Measurements from ENCODE around the gene ATG9A. TPM values are rescaled to one million over a fixed set of nuclear protein-coding genes. Genes with fewer than 3 reads are reported as not detected.

The ATG9A gene
- total RNA-seq, 1 donor from 2014 or later, result 40.6 TPM

- TF ChIP-seq CTCF (IDR thresholded peaks at IDR 0.05; ENCODE audit: unreplicated experiment), result no peak
- H3K36me3 Mint-ChIP-seq, result peaks cover 16% of the 10 kb centered on the region
Measured at GRCh38 chr2:219213486-219214071, 15.9 kb downstream of the ATG9A start.

GRCh38 chr2:219213026-219213415 is 16.4 kb downstream of the ATG9A start:
- H3K36me3 Mint-ChIP-seq, result peaks cover 16% of the 10 kb centered on the region
- peaks cover 16% of the 10 kb centered on the region for H3K4me1 Mint-ChIP-seq
- H3K27me3 Mint-ChIP-seq (ENCODE audit: low read depth), result no peaks in the 10 kb centered on the region
- TF ChIP-seq CTCF (IDR thresholded peaks at IDR 0.05; ENCODE audit: unreplicated experiment), result no peak
- no peak overlapping the region for H3K27ac Mint-ChIP-seq
- H3K4me3 Mint-ChIP-seq, result no peak overlapping the region
- DNase-seq (ENCODE audit: low spot score in 2 of 2, unreplicated experiment in 2 of 2), result no peak
- no peaks in the 10 kb centered on the region for H3K9me3 Mint-ChIP-seq

More at GRCh38 chr2:219213486-219214071, 15.9 kb downstream of the ATG9A start:
- H3K9me3 Mint-ChIP-seq, result no peaks in the 10 kb centered on the region
- peaks cover 13% of the 10 kb centered on the region for H3K4me1 Mint-ChIP-seq
- no peak overlapping the region for H3K4me3 Mint-ChIP-seq
- DNase-seq (ENCODE audit: low spot score in 2 of 2, unreplicated experiment in 2 of 2), result no peak
- H3K27ac Mint-ChIP-seq, result no peak overlapping the region
- no peaks in the 10 kb centered on the region for H3K27me3 Mint-ChIP-seq (ENCODE audit: low read depth)

- no peaks in the 10 kb centered on the region for H3K9me3 Mint-ChIP-seq
- peaks cover 16% of the 10 kb centered on the region for H3K36me3 Mint-ChIP-seq
- no peak for TF ChIP-seq CTCF (IDR thresholded peaks at IDR 0.05; ENCODE audit: unreplicated experiment)
- H3K4me3 Mint-ChIP-seq, result no peak overlapping the region
- H3K27me3 Mint-ChIP-seq (ENCODE audit: low read depth), result no peaks in the 10 kb centered on the region
- no peak overlapping the region for H3K27ac Mint-ChIP-seq
- peaks cover 18% of the 10 kb centered on the region for H3K4me1 Mint-ChIP-seq
- no peak for DNase-seq (ENCODE audit: low spot score in 2 of 2, unreplicated experiment in 2 of 2)
Measured at GRCh38 chr2:219210886-219211362, 18.5 kb downstream of the ATG9A start.

- Mint-ChIP-seq H3K9me3 (no peaks in the 10 kb centered on the region), H3K27me3 (ENCODE audit: low read depth) (no peaks in the 10 kb centered on the region), H3K27ac (no peak overlapping the region), H3K4me3 (no peak overlapping the region), H3K36me3 (peaks cover 16% of the 10 kb centered on the region), H3K4me1 (peaks cover 18% of the 10 kb centered on the region)
- no peak for TF ChIP-seq CTCF (IDR thresholded peaks at IDR 0.05; ENCODE audit: unreplicated experiment)
- DNase-seq (ENCODE audit: low spot score in 2 of 2, unreplicated experiment in 2 of 2), result no peak
Measured at GRCh38 chr2:219210196-219210885, 19.1 kb downstream of the ATG9A start.

- no peak overlapping the region for H3K4me3 Mint-ChIP-seq
- no peaks in the 10 kb centered on the region for H3K9me3 Mint-ChIP-seq
- no peak overlapping the region for H3K27ac Mint-ChIP-seq
- H3K36me3 Mint-ChIP-seq, result peaks cover 16% of the 10 kb centered on the region
- DNase-seq (ENCODE audit: low spot score in 2 of 2, unreplicated experiment in 2 of 2), result no peak
- H3K4me1 Mint-ChIP-seq, result peaks cover 18% of the 10 kb centered on the region
- no peaks in the 10 kb centered on the region for H3K27me3 Mint-ChIP-seq (ENCODE audit: low read depth)
- TF ChIP-seq CTCF (IDR thresholded peaks at IDR 0.05; ENCODE audit: unreplicated experiment), result no peak
Measured at GRCh38 chr2:219209236-219210195, 19.9 kb downstream of the ATG9A start.
